Tibial artery (tissue), 4 donors: ENCODE measurements around the gene PON1.

Source experiments
- DNase-seq, 2 donors: peaks; one replicate each; pipeline ENCODE4 v3.0.0-alpha.2; 2019
- H3K27ac ChIP-seq, 2 donors: fragments of 200-600 bp; sonication (generic) in 1 of 2; 1 replicate in 1 of 2; 2 replicates in 1 of 2; pipeline ENCODE4 v1.5.1; 2018 to 2019; ENCODE audit warnings: mild to moderate bottlenecking in 1 of 2
- H3K27me3 ChIP-seq, 2 donors: fragments of 200-600 bp; sonication (generic) in 1 of 2; one replicate each; pipeline versions ENCODE4 v1.5.1 to v1.6.0; 2016 to 2019
- H3K36me3 ChIP-seq, 3 donors: fragments of 200-600 bp; sonication (generic) in 2 of 3; one replicate each; pipeline ENCODE4 v1.5.1; 2016 to 2019; ENCODE audit warnings: mild to moderate bottlenecking in 2 of 3
- H3K4me1 ChIP-seq, 4 donors: fragments of 200-600 bp; sonication (generic) in 2 of 4; 1 replicate in 3 of 4; 2 replicates in 1 of 4; pipeline ENCODE4 v1.5.1; 2016 to 2019
- H3K4me3 ChIP-seq, 2 donors: fragments of 200-600 bp; sonication (generic) in 1 of 2; 1 replicate in 1 of 2; 2 replicates in 1 of 2; pipeline ENCODE4 v1.5.1; 2018 to 2019; ENCODE audit warnings: mild to moderate bottlenecking in 2 of 2
- H3K9me3 ChIP-seq, 3 donors: fragments of 200-600 bp; sonication (generic) in 1 of 3; one replicate each; pipeline ENCODE4 v1.5.1; 2016 to 2019
- intact Hi-C: fragments of 100-400 bp; cut with DNase I; formaldehyde crosslinking; loops from one replicate; pipeline ENCODE4 v1.15.0; 2023; ENCODE audit warnings: low total_unique reads
- TF ChIP-seq, protein P1 (sequence below), 2 experiments: fragments of 200-600 bp in 1 of 2; fragments of 450-650 bp in 1 of 2; IDR thresholded peaks; one replicate each; pipeline ENCODE4 v1.5.1; 2017 to 2019; ENCODE audit warnings: antibody characterized with exemption in 2 of 2, mild to moderate bottlenecking in 1 of 2, moderate library complexity in 1 of 2

PON1 gene

DNA sequence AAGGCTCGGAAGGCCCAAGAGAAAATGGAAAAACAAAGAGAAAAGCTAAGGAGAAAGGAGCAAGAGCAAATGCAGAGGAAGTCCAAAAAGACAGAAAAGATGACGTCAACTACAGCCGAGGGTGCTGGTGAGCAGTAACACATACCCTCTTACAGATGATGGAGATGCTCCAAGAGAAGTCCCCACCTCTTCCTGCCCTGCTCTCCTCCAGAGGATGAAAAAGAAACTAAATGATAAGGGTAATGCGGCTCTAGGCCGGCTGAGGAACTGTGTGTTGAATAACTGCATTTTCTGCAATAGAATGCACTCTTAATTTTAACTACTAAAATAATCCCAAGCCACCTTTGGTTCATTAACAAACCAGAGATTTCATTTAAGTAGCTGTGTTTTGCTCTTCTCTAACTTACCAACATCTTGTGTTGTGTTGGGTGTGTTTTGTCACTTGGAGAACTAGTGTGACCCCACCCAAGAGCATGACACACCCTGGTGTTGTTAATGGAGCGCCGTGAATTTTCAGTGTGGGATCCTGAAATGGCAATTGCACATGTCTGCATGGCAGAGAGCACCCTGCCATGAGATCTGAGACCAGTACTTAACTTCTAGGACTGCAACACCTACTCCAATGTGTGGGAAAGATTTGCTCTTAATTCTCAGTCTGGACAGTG is 34.0 kb downstream of the PON1 start:
- Histone ChIP-seq H3K27ac (no peak overlapping the region), H3K4me1 (no peaks in the 10 kb centered on the region), H3K9me3 (no peaks in the 10 kb centered on the region), H3K27me3 (no peaks in the 10 kb centered on the region), H3K36me3 (peaks cover 0 to 16% (median 0%) of the 10 kb centered on the region in 3 donors), H3K4me3 (no peak overlapping the region)
- intact Hi-C loops, result no loop called here
- TF ChIP-seq, protein P1, sequence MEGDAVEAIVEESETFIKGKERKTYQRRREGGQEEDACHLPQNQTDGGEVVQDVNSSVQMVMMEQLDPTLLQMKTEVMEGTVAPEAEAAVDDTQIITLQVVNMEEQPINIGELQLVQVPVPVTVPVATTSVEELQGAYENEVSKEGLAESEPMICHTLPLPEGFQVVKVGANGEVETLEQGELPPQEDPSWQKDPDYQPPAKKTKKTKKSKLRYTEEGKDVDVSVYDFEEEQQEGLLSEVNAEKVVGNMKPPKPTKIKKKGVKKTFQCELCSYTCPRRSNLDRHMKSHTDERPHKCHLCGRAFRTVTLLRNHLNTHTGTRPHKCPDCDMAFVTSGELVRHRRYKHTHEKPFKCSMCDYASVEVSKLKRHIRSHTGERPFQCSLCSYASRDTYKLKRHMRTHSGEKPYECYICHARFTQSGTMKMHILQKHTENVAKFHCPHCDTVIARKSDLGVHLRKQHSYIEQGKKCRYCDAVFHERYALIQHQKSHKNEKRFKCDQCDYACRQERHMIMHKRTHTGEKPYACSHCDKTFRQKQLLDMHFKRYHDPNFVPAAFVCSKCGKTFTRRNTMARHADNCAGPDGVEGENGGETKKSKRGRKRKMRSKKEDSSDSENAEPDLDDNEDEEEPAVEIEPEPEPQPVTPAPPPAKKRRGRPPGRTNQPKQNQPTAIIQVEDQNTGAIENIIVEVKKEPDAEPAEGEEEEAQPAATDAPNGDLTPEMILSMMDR (IDR thresholded peaks at IDR 0.05), result no peak
- no peak for DNase-seq

DNA sequence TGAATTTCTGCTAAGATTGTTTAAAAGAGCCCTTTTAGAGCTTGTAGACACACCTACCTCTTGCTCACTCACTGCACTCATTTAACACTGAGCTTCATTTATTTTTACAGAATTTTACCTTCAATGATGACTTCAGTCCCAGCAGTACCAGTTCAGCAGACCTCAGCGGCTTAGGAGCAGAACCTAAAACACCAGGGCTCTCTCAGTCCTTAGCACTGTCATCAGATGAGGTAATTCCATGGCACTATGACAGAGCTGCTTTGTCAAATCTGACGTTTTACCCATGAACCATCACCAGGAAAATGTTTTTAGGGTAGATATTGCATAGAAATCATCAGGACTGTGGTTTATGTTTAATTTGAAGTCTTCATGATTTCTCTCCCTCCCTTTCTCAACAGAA is 38.2 kb downstream of the PON1 start:
- Histone ChIP-seq H3K4me3 (no peak overlapping the region), H3K27ac (no peak overlapping the region), H3K36me3 (peaks cover 0 to 21% (median 0%) of the 10 kb centered on the region in 3 donors), H3K27me3 (no peaks in the 10 kb centered on the region), H3K9me3 (no peaks in the 10 kb centered on the region), H3K4me1 (no peaks in the 10 kb centered on the region)
- TF ChIP-seq, protein P1 (IDR thresholded peaks at IDR 0.05), result no peak
- no peak for DNase-seq
- intact Hi-C loops, result no loop called here

DNA sequence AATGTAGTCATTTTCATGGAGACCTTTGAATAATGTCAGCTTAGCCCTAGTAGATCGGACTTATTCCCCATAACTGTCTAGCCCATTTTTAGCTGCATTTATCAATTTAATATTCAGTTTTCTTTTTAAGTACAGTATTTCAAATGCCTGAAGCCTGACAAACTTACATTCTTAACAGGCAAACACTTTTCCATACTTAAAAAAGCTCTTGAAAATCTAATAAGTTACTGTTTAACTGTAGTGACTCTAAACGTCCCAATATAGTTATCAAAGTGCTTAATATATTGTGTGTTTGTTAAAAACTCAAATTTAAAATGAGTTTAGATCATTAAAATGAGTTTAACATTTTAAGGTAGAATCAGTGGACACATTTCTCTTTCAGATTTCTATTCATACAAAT is 44.9 kb downstream of the PON1 start:
- intact Hi-C loops, result no loop called here
- H3K4me1 ChIP-seq, result no peaks in the 10 kb centered on the region
- peaks cover 0 to 19% (median 0%) of the 10 kb centered on the region in 3 donors for H3K36me3 ChIP-seq
- no peak overlapping the region for H3K4me3 ChIP-seq
- no peaks in the 10 kb centered on the region for H3K27me3 ChIP-seq
- DNase-seq, result no peak
- TF ChIP-seq, protein P1 (IDR thresholded peaks at IDR 0.05), result no peak
- H3K9me3 ChIP-seq, result no peaks in the 10 kb centered on the region
- H3K27ac ChIP-seq, result no peak overlapping the region

DNA sequence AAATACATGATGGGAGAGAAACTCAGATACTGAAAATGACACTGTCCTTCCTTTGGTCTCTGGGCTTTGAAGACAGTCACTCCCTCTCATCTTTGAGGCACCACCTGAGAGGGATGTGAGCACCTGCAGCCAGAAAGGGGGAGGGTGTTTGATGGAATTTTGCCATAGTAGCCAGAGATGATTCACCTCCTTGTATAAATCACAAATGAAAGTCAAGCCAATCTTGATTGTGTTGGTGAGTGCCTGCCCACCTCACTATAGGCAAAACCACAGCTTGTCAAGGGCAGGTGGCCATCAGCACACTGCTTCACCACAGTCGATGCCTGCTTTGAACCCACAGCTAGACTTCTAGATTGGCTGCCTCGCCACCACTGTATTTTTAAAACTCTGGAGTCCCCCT is 48.2 kb downstream of the PON1 start:
- no peaks in the 10 kb centered on the region for H3K27me3 ChIP-seq
- H3K36me3 ChIP-seq, result peaks cover 0 to 14% (median 0%) of the 10 kb centered on the region in 3 donors
- H3K27ac ChIP-seq, result no peak overlapping the region
- intact Hi-C loops, result no loop called here
- H3K4me1 ChIP-seq, result no peaks in the 10 kb centered on the region
- H3K4me3 ChIP-seq, result no peak overlapping the region
- no peaks in the 10 kb centered on the region for H3K9me3 ChIP-seq
- TF ChIP-seq, protein P1 (IDR thresholded peaks at IDR 0.05), result no peak
- no peak for DNase-seq

DNA sequence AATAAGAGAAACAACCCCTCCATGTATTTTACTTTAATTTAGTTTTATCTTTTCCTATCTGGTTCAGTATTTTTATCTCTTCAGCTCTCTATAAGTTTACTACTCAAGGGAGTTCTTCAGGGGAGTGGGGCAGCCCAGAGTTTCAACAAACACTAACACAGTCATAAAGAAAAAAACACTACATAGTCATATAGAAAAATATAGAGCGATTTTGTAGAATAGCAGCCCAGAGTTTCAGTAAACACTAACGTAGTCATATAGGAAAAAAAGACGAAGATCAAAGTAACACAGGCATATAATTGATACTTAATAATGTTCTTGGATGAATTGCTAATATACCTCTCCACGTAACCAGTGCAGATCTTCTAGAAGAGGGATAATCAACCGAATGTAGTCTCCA is 54.7 kb downstream of the PON1 start:
- H3K27me3 ChIP-seq, result no peaks in the 10 kb centered on the region
- H3K4me1 ChIP-seq, result no peaks in the 10 kb centered on the region
- intact Hi-C loops, result no loop called here
- no peak for DNase-seq
- TF ChIP-seq, protein P1 (IDR thresholded peaks at IDR 0.05), result no peak
- H3K9me3 ChIP-seq, result no peaks in the 10 kb centered on the region
- H3K36me3 ChIP-seq, result peaks cover 0 to 4% (median 0%) of the 10 kb centered on the region in 3 donors
- no peak overlapping the region for H3K27ac ChIP-seq
- no peak overlapping the region for H3K4me3 ChIP-seq
